GM12872 (cell line): ENCODE measurements around the gene SLCO4A1.

Experiments
- CTCF ChIP-seq: IDR thresholded peaks from 3 replicates; pipeline ENCODE4 v1.5.1; 2011; ENCODE audit warnings: low read depth, mild to moderate bottlenecking, low read length, moderate library complexity; ENCODE audit not compliant: insufficient read depth

SLCO4A1 gene

GRCh38 chr20:62696989-62697388 lies 54.7 kb downstream of the SLCO4A1 start:
- TF ChIP-seq CTCF, result no peak

GRCh38 chr20:62697468-62697912 lies 55.2 kb downstream of the SLCO4A1 start:
- no peak for TF ChIP-seq CTCF

- TF ChIP-seq CTCF, result no peak
These were observed 55.9 kb downstream of the SLCO4A1 start for GRCh38 chr20:62698231-62698630.

- no peak for TF ChIP-seq CTCF
These were observed 57.0 kb downstream of the SLCO4A1 start for GRCh38 chr20:62699296-62699695.

- TF ChIP-seq CTCF, result no peak
These were observed 57.4 kb downstream of the SLCO4A1 start for GRCh38 chr20:62699741-62700140.

GRCh38 chr20:62700261-62700930 lies 58.1 kb downstream of the SLCO4A1 start:
- TF ChIP-seq CTCF, result no peak

- TF ChIP-seq CTCF, result no peak
These were observed 59.1 kb downstream of the SLCO4A1 start for GRCh38 chr20:62701161-62702012.
